ENCODE data around the gene CSN1S1. TPM values are rescaled to one million over a fixed set of nuclear protein-coding genes. Genes with fewer than 3 reads are reported as not detected.

CSN1S1 gene
- total and polyA plus RNA-seq, 3 experiments from 2014 or later, result not detected

Other genes with a start within 250 kb of the CSN1S1 start
- under 1 TPM; 0.20 to 0.22 TPM for gene SULT1B1, start 170.4 kb upstream of the CSN1S1 start, total RNA-seq
- gene SULT1B1, start 170.4 kb upstream of the CSN1S1 start, polyA plus RNA-seq, result 1.8 TPM
- not detected for gene SULT1E1, start 70.9 kb upstream of the CSN1S1 start, total RNA-seq
- gene SULT1E1, start 70.9 kb upstream of the CSN1S1 start, polyA plus RNA-seq, result not detected
- gene CSN2, start 34.7 kb downstream of the CSN1S1 start, total RNA-seq, result not detected
- gene CSN2, start 34.7 kb downstream of the CSN1S1 start, polyA plus RNA-seq, result not detected
- not detected for gene STATH, start 64.9 kb downstream of the CSN1S1 start, total RNA-seq
- not detected for gene STATH, start 64.9 kb downstream of the CSN1S1 start, polyA plus RNA-seq
- not detected for gene HTN3, start 97.4 kb downstream of the CSN1S1 start, total RNA-seq
- not detected for gene HTN3, start 97.4 kb downstream of the CSN1S1 start, polyA plus RNA-seq
- not detected for gene HTN1, start 119.4 kb downstream of the CSN1S1 start, total RNA-seq
- not detected for gene HTN1, start 119.4 kb downstream of the CSN1S1 start, polyA plus RNA-seq
- not detected for gene PRR27, start 223.2 kb downstream of the CSN1S1 start, total RNA-seq
- not detected for gene PRR27, start 223.2 kb downstream of the CSN1S1 start, polyA plus RNA-seq